OCI-LY3 (cell line): Measurements from ENCODE around the gene FRAT2.

Experiments
- H2AFZ ChIP-seq: fragments of 200-600, 300-600 bp; shearing (Covaris generic); 2 replicates; pipeline ENCODE4 v1.6.0; 2014; ENCODE audit warnings: antibody characterized with exemption, low read depth, low read length
- H3K27ac ChIP-seq: fragments of 200-600, 300-600 bp; sonication (generic); 2 replicates; pipeline ENCODE4 v1.5.1; 2014; ENCODE audit warnings: mild to moderate bottlenecking, low read length, moderate library complexity, mixed read lengths
- H3K27me3 ChIP-seq: fragments of 200-600, 300-600 bp; sonication (generic); 2 replicates; pipeline ENCODE4 v1.6.1; 2014; ENCODE audit warnings: low read depth, low read length, mixed read lengths
- H3K36me3 ChIP-seq: fragments of 200-600, 300-600 bp; sonication (generic); replicated peaks from 2 replicates; pipeline ENCODE3; 2014; ENCODE audit warnings: low read depth, low read length, mixed read lengths
- H3K4me1 ChIP-seq: fragments of 300-600, 200-600 bp; sonication (generic); 2 replicates; pipeline ENCODE4 v1.6.1; 2014; ENCODE audit warnings: low read length, mixed read lengths
- H3K4me2 ChIP-seq: fragments of 200-600, 300-600 bp; sonication (generic); 2 replicates; pipeline ENCODE4 v1.6.1; 2014; ENCODE audit warnings: low read length, mixed read lengths
- H3K4me3 ChIP-seq: fragments of 300-600, 200-600 bp; sonication (generic); 2 replicates; pipeline ENCODE4 v1.5.1; 2014; ENCODE audit warnings: antibody characterized with exemption, mild to moderate bottlenecking, low read length, moderate library complexity
- H3K79me2 ChIP-seq: fragments of 300-600, 200-600 bp; shearing (Covaris generic); 2 replicates; pipeline ENCODE4 v1.6.1; 2014; ENCODE audit warnings: mild to moderate bottlenecking, low read length, mixed read lengths
- H3K9ac ChIP-seq: fragments of 300-600, 200-600 bp; shearing (Covaris generic); 2 replicates; pipeline ENCODE4 v1.6.0; 2014; ENCODE audit warnings: mild to moderate bottlenecking, low read length, moderate library complexity
- H3K9me3 ChIP-seq: fragments of 200-600, 300-600 bp; shearing (Covaris generic); 2 replicates; pipeline ENCODE4 v1.6.1; 2014; ENCODE audit warnings: low read length, mixed read lengths; ENCODE audit not compliant: insufficient read depth
- H4K20me1 ChIP-seq: fragments of 200-600, 300-600 bp; sonication (generic); 2 replicates; pipeline ENCODE4 v1.6.1; 2016; ENCODE audit warnings: low read length, mixed read lengths; ENCODE audit not compliant: insufficient read depth
- EZH2phosphoT487 ChIP-seq: fragments of 200-600 bp; shearing (Covaris generic); IDR thresholded peaks from 2 replicates; pipeline ENCODE4 v1.6.1; 2018; ENCODE audit warnings: antibody characterized with exemption, mixed run types, low read depth
- TF ChIP-seq, protein P1 (sequence below): fragments of 200-600, 300-600 bp; sonication (generic); IDR thresholded peaks from 2 replicates; pipeline ENCODE4 v1.5.1; 2014; ENCODE audit warnings: antibody characterized with exemption, low read length, low read depth

FRAT2 gene

DNA sequence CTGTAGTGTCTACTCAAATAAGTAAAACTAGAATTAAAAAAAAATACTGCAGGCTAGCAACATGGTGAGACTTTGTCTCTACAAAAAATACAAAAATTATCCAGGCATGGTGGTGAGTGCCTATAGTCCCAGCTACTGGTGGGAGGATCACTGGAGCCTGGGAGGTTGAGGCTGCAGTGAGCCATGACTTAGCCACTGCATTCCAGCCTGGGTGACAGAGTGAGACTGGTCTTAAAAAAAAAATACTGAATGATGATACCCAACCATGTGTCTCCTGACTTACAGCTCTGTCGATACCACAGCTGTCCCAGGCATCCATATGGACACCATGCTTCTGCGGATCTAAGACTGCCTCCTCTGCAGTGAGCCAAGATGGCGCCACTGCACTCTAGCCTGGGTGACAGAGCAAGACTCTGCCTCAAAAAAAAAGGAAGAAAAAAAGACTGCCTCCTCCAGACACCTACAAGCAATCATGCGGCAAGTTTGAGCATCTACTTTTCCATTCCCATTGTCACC is 23.4 kb downstream of the FRAT2 start:
- no peaks in the 10 kb centered on the region for H3K36me3 ChIP-seq
- no peak overlapping the region for H3K9ac ChIP-seq
- H3K4me2 ChIP-seq = no peak overlapping the region
- no peaks in the 10 kb centered on the region for H3K4me1 ChIP-seq
- H3K9me3 ChIP-seq = no peaks in the 10 kb centered on the region
- no peaks in the 10 kb centered on the region for H3K27me3 ChIP-seq
- TF ChIP-seq, protein P1, sequence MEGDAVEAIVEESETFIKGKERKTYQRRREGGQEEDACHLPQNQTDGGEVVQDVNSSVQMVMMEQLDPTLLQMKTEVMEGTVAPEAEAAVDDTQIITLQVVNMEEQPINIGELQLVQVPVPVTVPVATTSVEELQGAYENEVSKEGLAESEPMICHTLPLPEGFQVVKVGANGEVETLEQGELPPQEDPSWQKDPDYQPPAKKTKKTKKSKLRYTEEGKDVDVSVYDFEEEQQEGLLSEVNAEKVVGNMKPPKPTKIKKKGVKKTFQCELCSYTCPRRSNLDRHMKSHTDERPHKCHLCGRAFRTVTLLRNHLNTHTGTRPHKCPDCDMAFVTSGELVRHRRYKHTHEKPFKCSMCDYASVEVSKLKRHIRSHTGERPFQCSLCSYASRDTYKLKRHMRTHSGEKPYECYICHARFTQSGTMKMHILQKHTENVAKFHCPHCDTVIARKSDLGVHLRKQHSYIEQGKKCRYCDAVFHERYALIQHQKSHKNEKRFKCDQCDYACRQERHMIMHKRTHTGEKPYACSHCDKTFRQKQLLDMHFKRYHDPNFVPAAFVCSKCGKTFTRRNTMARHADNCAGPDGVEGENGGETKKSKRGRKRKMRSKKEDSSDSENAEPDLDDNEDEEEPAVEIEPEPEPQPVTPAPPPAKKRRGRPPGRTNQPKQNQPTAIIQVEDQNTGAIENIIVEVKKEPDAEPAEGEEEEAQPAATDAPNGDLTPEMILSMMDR = no peak
- TF ChIP-seq EZH2phosphoT487 = no peak
- no peak overlapping the region for H3K27ac ChIP-seq
- H2AFZ ChIP-seq = no peak overlapping the region
- H4K20me1 ChIP-seq = no peaks in the 10 kb centered on the region
- H3K4me3 ChIP-seq = no peak overlapping the region
- H3K79me2 ChIP-seq = no peaks in the 10 kb centered on the region

DNA sequence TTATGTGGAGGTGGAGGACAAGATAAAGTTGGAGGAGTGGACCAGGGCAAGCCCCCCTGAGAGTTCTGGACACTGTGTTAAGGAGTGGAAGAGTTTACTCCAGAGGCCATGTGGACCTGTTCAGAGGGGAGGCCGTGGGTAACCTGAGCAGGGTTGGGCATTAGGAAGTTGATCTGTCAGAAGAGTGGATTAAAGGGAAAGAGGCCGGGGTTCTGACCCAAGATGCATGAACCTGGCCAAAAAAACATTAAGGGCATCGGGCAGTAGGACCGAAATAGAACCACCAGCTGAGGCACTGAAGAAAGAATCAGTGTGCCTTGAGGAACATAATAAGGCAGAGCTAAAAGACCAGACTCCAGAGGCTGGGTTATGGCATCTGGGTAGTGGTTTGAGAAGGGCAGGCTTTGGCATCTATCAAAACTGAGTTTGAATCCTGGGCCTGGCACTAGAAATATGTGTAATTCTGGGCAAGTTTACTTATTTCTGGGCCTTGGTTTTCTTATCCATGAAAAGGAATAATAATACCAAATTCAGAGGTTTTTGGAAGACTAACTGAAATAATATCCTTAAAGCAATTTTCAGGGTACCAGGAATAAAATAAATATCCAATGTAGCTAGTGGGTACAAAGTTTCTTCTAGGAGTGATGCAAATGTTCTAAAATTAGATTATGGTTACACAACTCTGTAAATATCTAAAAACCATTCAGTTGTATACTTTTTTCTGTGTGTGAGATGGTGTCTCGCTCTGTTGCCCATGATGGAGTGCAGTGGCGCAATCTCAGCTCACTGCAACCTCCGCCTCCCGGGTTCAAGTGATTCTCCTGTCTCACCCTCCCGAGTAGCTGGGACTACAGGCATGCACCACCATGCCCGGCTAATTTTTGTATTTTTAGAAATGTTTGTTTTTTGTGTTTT is 26.4 kb downstream of the FRAT2 start:
- no peak overlapping the region for H3K4me3 ChIP-seq
- no peaks in the 10 kb centered on the region for H3K4me1 ChIP-seq
- H3K79me2 ChIP-seq = no peaks in the 10 kb centered on the region
- no peaks in the 10 kb centered on the region for H3K36me3 ChIP-seq
- no peak for TF ChIP-seq EZH2phosphoT487
- TF ChIP-seq, protein P1 = no peak
- H3K27ac ChIP-seq = no peak overlapping the region
- H3K27me3 ChIP-seq = no peaks in the 10 kb centered on the region
- no peak overlapping the region for H3K9ac ChIP-seq
- H3K9me3 ChIP-seq = no peaks in the 10 kb centered on the region
- H2AFZ ChIP-seq = no peak overlapping the region
- H3K4me2 ChIP-seq = no peak overlapping the region
- no peaks in the 10 kb centered on the region for H4K20me1 ChIP-seq

DNA sequence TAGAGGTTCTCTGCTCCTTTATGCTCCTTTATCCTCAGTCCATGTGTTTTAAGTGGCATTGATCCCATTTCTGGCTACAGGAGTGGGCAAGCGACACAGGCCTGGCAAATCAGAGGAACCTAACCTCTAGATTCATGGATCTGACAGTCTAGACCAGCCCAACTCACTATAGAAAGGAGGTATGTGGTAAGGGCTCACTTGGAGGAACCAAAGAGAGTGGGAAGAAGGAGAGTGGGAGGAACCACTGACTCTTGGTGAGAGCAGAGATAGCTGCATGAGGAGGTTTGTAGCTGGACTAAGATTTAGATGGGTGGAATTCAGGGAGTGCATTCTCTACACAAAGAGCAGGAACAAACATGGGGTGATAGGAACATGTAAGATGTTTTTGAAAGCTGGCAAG is 27.1 kb downstream of the FRAT2 start:
- Histone ChIP-seq H3K79me2 (no peaks in the 10 kb centered on the region), H2AFZ (no peak overlapping the region), H4K20me1 (no peaks in the 10 kb centered on the region), H3K27me3 (no peaks in the 10 kb centered on the region), H3K4me3 (no peak overlapping the region), H3K4me2 (no peak overlapping the region), H3K4me1 (no peaks in the 10 kb centered on the region), H3K27ac (no peak overlapping the region), H3K9ac (no peak overlapping the region), H3K9me3 (no peaks in the 10 kb centered on the region), H3K36me3 (no peaks in the 10 kb centered on the region)
- TF ChIP-seq, protein P1 = no peak
- no peak for TF ChIP-seq EZH2phosphoT487

DNA sequence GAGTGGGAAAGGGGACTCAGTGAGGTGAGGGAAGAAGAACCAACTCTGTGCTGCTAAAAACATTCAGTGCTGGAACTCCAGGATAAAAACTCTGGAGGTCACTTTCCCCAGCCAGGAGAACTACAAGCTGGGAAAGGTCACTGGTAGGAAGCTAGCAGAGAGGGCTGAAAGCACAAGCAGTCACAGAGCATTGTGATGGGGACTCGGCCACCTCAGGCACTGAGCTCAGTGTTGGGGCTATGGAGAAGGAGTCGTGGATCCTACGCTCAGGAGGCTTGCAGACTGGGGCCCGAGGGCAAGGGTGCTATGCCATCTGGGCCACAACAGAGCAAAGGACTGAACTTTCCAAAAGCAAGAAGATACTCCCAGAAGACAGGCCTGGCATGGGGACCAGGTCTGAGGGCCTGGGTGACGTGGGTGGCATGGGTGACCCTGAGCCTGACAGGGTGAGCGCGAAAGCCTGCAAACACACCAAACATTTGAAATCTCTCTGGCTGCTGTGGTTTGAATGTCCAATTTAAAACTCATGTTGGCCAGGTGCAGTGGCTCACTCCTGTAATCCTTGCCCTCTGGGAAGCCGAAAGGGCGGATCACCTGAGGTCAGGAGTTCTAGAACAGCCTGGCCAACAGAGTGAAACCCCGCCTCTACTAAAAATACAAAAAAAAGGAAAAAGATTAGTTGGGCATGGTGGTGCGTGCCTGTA is 32.3 kb downstream of the FRAT2 start:
- Histone ChIP-seq H4K20me1 (no peaks in the 10 kb centered on the region), H3K79me2 (no peaks in the 10 kb centered on the region), H3K9me3 (no peaks in the 10 kb centered on the region), H3K9ac (no peak overlapping the region), H3K4me3 (no peak overlapping the region), H2AFZ (no peak overlapping the region), H3K27me3 (no peaks in the 10 kb centered on the region), H3K27ac (no peak overlapping the region), H3K4me2 (no peak overlapping the region), H3K4me1 (no peaks in the 10 kb centered on the region), H3K36me3 (no peaks in the 10 kb centered on the region)
- TF ChIP-seq, protein P1 = no peak
- TF ChIP-seq EZH2phosphoT487 = no peak
